ENCODE results near the gene ANKHD1. TPM values are rescaled to one million over a fixed set of nuclear protein-coding genes. Genes with fewer than 3 reads are reported as not detected.

ANKHD1 gene
- total and polyA plus RNA-seq, 2 of the 8 experiments (the other 6 are each of a cell fraction or from before 2014, with no cell fraction given) = 69.9 to 108 TPM

- H3K4me2 ChIP-seq (ENCODE audit: insufficient read depth in 1 of 2, low read depth in 2 of 2, low read length in 2 of 2) = no peak overlapping the region
- no peaks in the 10 kb centered on the region for H3K9me3 ChIP-seq (ENCODE audit: insufficient read depth in 2 of 2, low read depth in 1 of 2, low read length in 1 of 2)
- no peaks in the 10 kb centered on the region for H3K23me2 ChIP-seq (ENCODE audit: low read depth, low read length)
- no peak overlapping the region for H3K23ac ChIP-seq (ENCODE audit: insufficient read length)
- H3K79me2 ChIP-seq (ENCODE audit: control insufficient read depth in 1 of 2, insufficient read depth in 2 of 2, low read length in 2 of 2) = peaks cover 8 to 73% of the 10 kb centered on the region in 2 experiments
- no peak overlapping the region for H3K4ac ChIP-seq (replicated peaks; ENCODE audit: insufficient read length, low read depth, low read length)
- H3K14ac ChIP-seq (ENCODE audit: insufficient read length) = no peak overlapping the region
- H2AK5ac ChIP-seq (ENCODE audit: low read depth, low read length) = no peak overlapping the region
- no peak overlapping the region for H4K5ac ChIP-seq (ENCODE audit: insufficient read length, low read depth, low read length)
- no peak for FAIRE-seq
- no peaks in the 10 kb centered on the region for H3K27me3 ChIP-seq (replicated peaks in 1 of 4; ENCODE audit: control insufficient read depth in 3 of 4, extremely low read depth in 1 of 4, insufficient read depth in 3 of 4, low read length in 3 of 4)
- no peak overlapping the region for H2BK5ac ChIP-seq (ENCODE audit: low read depth, low read length)
- H3K18ac ChIP-seq (ENCODE audit: extremely low read depth, low read length) = no peak overlapping the region
- H2BK120ac ChIP-seq (replicated peaks; ENCODE audit: low read depth, low read length) = no peak overlapping the region
- H3K4me3 ChIP-seq (ENCODE audit: extremely low read depth in 1 of 4, insufficient read depth in 2 of 4, low read depth in 3 of 4, low read length in 4 of 4) = no peak overlapping the region
- CTCF ChIA-PET (ENCODE audit: partially characterized antibody) = interaction anchor here (1.0 to 1.6 kb wide), 3 partner anchors 51 to 181 kb away, joined by 3 to 4 read pairs (median 4); no protein-coding TSS in a partner anchor
- no peak for DNase-seq (ENCODE audit: low read depth in 1 of 2, low spot score in 2 of 2)
- no peak overlapping the region for H2BK15ac ChIP-seq (ENCODE audit: low read length)
- no peak overlapping the region for H3K56ac ChIP-seq (replicated peaks; ENCODE audit: insufficient read length, low read depth, low read length)
- no peak overlapping the region for H4K8ac ChIP-seq (ENCODE audit: extremely low read depth, insufficient read depth, low read length)
- no peak overlapping the region for H2BK20ac ChIP-seq (ENCODE audit: low read length)
- no peak overlapping the region for H3K27ac ChIP-seq (ENCODE audit: low read depth, low read length)
- 63% methylated on average over 3 of the region's 3 CpGs; no CpG with 5 or more reads in 1 of the 2 experiments for WGBS, 2 experiments (ENCODE audit: extremely low coverage in 1 of 2, insufficient coverage in 1 of 2, insufficient read length in 1 of 2, insufficient replicate concordance in 2 of 2, low coverage in 1 of 2, low lambda C conversion rate in 2 of 2, missing lambda C conversion rate in 1 of 2)
- 0 out of 7 replicates have a peak, but pooled peaks cover 0 to 2% (median 0%) of the 10 kb centered on the region in 4 experiments for H3K4me1 ChIP-seq (replicated peaks in 1 of 4; ENCODE audit: control insufficient read depth in 3 of 4, insufficient read depth in 4 of 4, low read length in 3 of 4)
- no peak overlapping the region for H4K91ac ChIP-seq (replicated peaks; ENCODE audit: insufficient read length, low read length)
- no peak overlapping the region for H2AFZ ChIP-seq (ENCODE audit: low read length)
- no peak overlapping the region for H2BK12ac ChIP-seq (ENCODE audit: low read depth, low read length)
- H3K79me1 ChIP-seq (ENCODE audit: low read depth, low read length) = no peaks in the 10 kb centered on the region; the same call in 1 of the 2 replicates
- H4K20me1 ChIP-seq (replicated peaks in 1 of 2; ENCODE audit: control insufficient read depth in 1 of 2, insufficient read depth in 2 of 2, low read length in 2 of 2) = peaks cover 0 to 5% of the 10 kb centered on the region in 2 experiments
- H3K36me3 ChIP-seq (ENCODE audit: control insufficient read depth in 2 of 4, insufficient read depth in 4 of 4, low read length in 3 of 4) = no peaks in the 10 kb centered on the region; a peak in 2 of 8 replicates
- no peak overlapping the region for H3K9ac ChIP-seq (replicated peaks in 1 of 4; ENCODE audit: extremely low read depth in 1 of 4, low read depth in 3 of 4, low read length in 3 of 4)
- POLR2A ChIA-PET (ENCODE audit: partially characterized antibody) = interaction anchor here (1.2 kb wide), 1 partner anchor 22 kb away, joined by 3 read pairs; the partner anchor contains the start of gene ANKHD1
- no peak for TF ChIP-seq POU5F1 (IDR thresholded peaks at IDR 0.05; ENCODE audit: low read depth, low read length)
- no peak for TF ChIP-seq MAFK (IDR thresholded peaks at IDR 0.05; ENCODE audit: low read depth, low read length)
- TF ChIP-seq KDM1A (IDR thresholded peaks at IDR 0.05; ENCODE audit: borderline replicate concordance, low read length) = no peak
- TF ChIP-seq FOSL1 (IDR thresholded peaks at IDR 0.05; ENCODE audit: insufficient read depth, low read depth, low read length) = no peak
- no peak for TF ChIP-seq CBX8 (IDR thresholded peaks at IDR 0.05; ENCODE audit: borderline replicate concordance, low read depth, low read length)
- TF ChIP-seq PHF8 (conservative IDR thresholded peaks at IDR 0.05; ENCODE audit: low read depth, low read length) = no peak
- no peak for TF ChIP-seq SRF (IDR thresholded peaks at IDR 0.05; ENCODE audit: low read depth, low read length)
- TF ChIP-seq POLR2AphosphoS5 (IDR thresholded peaks at IDR 0.05; ENCODE audit: low read depth, low read length) = no peak
- TF ChIP-seq SAP30 (IDR thresholded peaks at IDR 0.05; ENCODE audit: insufficient read depth, insufficient replicate concordance, low read length) = no peak
- TF ChIP-seq TEAD4 (IDR thresholded peaks at IDR 0.05; ENCODE audit: low read depth, low read length) = no peak
- TF ChIP-seq YY1 (IDR thresholded peaks at IDR 0.05; ENCODE audit: low read depth, low read length) = no peak
- no peak for TF ChIP-seq CREB1 (IDR thresholded peaks at IDR 0.05)
- TF ChIP-seq CTBP2 (IDR thresholded peaks at IDR 0.05; ENCODE audit: borderline replicate concordance, insufficient read depth, insufficient read length, low read length) = no peak
- no peak for TF ChIP-seq EZH2 (IDR thresholded peaks at IDR 0.05; ENCODE audit: low read depth, low read length, severe bottlenecking)
- TF ChIP-seq KDM4A (IDR thresholded peaks at IDR 0.05; ENCODE audit: low read depth, low read length, severe bottlenecking) = no peak
Measured at GRCh38 chr5:140424135-140424534, 22.5 kb downstream of the ANKHD1 start.

Measured in H1 (cell line).